ENCODE measurements around the gene PNPLA3.

DNA sequence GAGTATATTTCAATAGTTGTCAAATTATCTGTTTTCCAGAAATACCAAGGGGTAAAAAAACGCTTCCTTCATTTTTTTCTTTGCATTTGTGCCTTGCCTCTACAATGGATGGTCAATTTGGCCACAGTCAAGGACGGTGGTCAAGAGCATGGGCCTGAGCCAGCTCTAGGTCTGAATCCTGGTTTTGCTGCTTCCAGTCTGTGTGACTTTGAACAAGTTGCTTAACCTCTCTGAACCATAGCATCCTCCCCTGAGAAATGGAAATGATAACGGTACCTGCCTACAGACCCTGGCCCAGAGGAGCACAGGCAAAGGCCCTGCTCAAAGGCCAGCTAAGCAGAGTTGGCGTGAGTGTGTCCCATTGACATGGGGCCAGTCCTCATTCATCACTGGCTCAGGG lies 34.9 kb upstream of the PNPLA3 start:
- TF ChIP-seq SIN3A (IDR thresholded peaks at IDR 0.05; ENCODE audit: borderline replicate concordance, insufficient read depth, low read length) (no peak), TAF1 (IDR thresholded peaks at IDR 0.05; ENCODE audit: borderline replicate concordance, insufficient read depth, low read length) (no peak), POLR2AphosphoS5 (IDR thresholded peaks at IDR 0.05; ENCODE audit: low read depth, low read length) (no peak)
- TF ChIP-seq, protein P1, sequence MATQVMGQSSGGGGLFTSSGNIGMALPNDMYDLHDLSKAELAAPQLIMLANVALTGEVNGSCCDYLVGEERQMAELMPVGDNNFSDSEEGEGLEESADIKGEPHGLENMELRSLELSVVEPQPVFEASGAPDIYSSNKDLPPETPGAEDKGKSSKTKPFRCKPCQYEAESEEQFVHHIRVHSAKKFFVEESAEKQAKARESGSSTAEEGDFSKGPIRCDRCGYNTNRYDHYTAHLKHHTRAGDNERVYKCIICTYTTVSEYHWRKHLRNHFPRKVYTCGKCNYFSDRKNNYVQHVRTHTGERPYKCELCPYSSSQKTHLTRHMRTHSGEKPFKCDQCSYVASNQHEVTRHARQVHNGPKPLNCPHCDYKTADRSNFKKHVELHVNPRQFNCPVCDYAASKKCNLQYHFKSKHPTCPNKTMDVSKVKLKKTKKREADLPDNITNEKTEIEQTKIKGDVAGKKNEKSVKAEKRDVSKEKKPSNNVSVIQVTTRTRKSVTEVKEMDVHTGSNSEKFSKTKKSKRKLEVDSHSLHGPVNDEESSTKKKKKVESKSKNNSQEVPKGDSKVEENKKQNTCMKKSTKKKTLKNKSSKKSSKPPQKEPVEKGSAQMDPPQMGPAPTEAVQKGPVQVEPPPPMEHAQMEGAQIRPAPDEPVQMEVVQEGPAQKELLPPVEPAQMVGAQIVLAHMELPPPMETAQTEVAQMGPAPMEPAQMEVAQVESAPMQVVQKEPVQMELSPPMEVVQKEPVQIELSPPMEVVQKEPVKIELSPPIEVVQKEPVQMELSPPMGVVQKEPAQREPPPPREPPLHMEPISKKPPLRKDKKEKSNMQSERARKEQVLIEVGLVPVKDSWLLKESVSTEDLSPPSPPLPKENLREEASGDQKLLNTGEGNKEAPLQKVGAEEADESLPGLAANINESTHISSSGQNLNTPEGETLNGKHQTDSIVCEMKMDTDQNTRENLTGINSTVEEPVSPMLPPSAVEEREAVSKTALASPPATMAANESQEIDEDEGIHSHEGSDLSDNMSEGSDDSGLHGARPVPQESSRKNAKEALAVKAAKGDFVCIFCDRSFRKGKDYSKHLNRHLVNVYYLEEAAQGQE (IDR thresholded peaks at IDR 0.05; ENCODE audit: insufficient read depth in 1 of 2, low read depth in 2 of 2, low read length in 2 of 2), result no peak

All from PFSK-1 (cell line).